Liver (tissue), 9 donors: ENCODE results near the gene CNTLN. TPM values are rescaled to one million over a fixed set of nuclear protein-coding genes. Genes with fewer than 3 reads are reported as not detected.

Source experiments
- DNase-seq: peaks from one replicate; pipeline ENCODE4 v3.0.0-alpha.2; 2017; ENCODE audit warnings: low spot score
- H3K27ac ChIP-seq, 2 donors: one replicate each; pipeline ENCODE4 v1.7.0; 2013; ENCODE audit warnings: inconsistent platforms in 2 of 2, low read length in 2 of 2, control low read depth in 1 of 2, low read depth in 1 of 2, mild to moderate bottlenecking in 1 of 2
- H3K27me3 ChIP-seq, 4 donors: one replicate each; pipeline versions ENCODE4 v1.6.1 to v1.7.0; 2013; ENCODE audit warnings: low read length in 3 of 4, inconsistent platforms in 1 of 4, mild to moderate bottlenecking in 1 of 4, moderate library complexity in 1 of 4; ENCODE audit not compliant: control insufficient read depth in 4 of 4, insufficient read depth in 4 of 4
- H3K36me3 ChIP-seq, 4 donors: one replicate each; pipeline versions ENCODE4 v1.6.1 to v1.7.0; 2013; ENCODE audit warnings: low read length in 3 of 4, mild to moderate bottlenecking in 3 of 4, low read depth in 1 of 4, moderate library complexity in 1 of 4; ENCODE audit not compliant: control insufficient read depth in 4 of 4, insufficient read depth in 3 of 4
- H3K4me1 ChIP-seq, 4 donors: one replicate each; pipeline versions ENCODE4 v1.6.1 to v1.7.0; 2013; ENCODE audit warnings: low read length in 3 of 4, mild to moderate bottlenecking in 3 of 4, moderate library complexity in 1 of 4; ENCODE audit not compliant: control insufficient read depth in 4 of 4, insufficient read depth in 4 of 4
- H3K4me3 ChIP-seq, 3 donors: one replicate each; pipeline versions ENCODE4 v1.6.1 to v1.7.0; 2013; ENCODE audit warnings: low read length in 3 of 3, control low read depth in 1 of 3, low read depth in 1 of 3, mild to moderate bottlenecking in 1 of 3
- H3K9ac ChIP-seq, 2 donors: one replicate each; pipeline ENCODE4 v1.7.0; 2013; ENCODE audit warnings: low read length in 2 of 2, mild to moderate bottlenecking in 2 of 2, moderate library complexity in 2 of 2, control low read depth in 1 of 2, low read depth in 1 of 2
- H3K9me3 ChIP-seq, 4 donors: one replicate each; pipeline versions ENCODE4 v1.6.1 to v1.7.0; 2013; ENCODE audit warnings: low read length in 3 of 4; ENCODE audit not compliant: control insufficient read depth in 4 of 4
- ATF3 ChIP-seq: IDR thresholded peaks from 2 replicates; pipeline ENCODE4 v1.6.1; 2016; ENCODE audit warnings: antibody characterized with exemption
- CTCF ChIP-seq: fragments of 150-350 bp; IDR thresholded peaks from 2 replicates; pipeline ENCODE4 v1.5.1; 2017; ENCODE audit warnings: improper control_type of control experiment, low read depth, low read length; ENCODE audit not compliant: missing input control
- EGR1 ChIP-seq, 2 donors: IDR thresholded peaks; 2 replicates each; pipeline ENCODE4 v1.6.1; 2016 to 2018; ENCODE audit warnings: antibody characterized with exemption in 2 of 2, low read depth in 2 of 2
- FOXA1 ChIP-seq: IDR thresholded peaks from 2 replicates; pipeline ENCODE4 v1.6.1; 2016; ENCODE audit warnings: antibody characterized with exemption
- FOXA2 ChIP-seq: IDR thresholded peaks from 2 replicates; pipeline ENCODE4 v1.6.1; 2016; ENCODE audit warnings: antibody characterized with exemption
- GABPA ChIP-seq, 2 donors: IDR thresholded peaks in 1 of 2; conservative IDR thresholded peaks in 1 of 2; 2 replicates each; pipeline ENCODE4 v1.6.1; 2016; ENCODE audit warnings: antibody characterized with exemption in 2 of 2, mild to moderate bottlenecking in 1 of 2, moderate library complexity in 1 of 2
- HNF4A ChIP-seq, 2 donors: conservative IDR thresholded peaks; 2 replicates each; pipeline ENCODE4 v1.6.1; 2016; ENCODE audit warnings: antibody characterized with exemption in 2 of 2, mild to moderate bottlenecking in 2 of 2
- HNF4G ChIP-seq: IDR thresholded peaks from 2 replicates; pipeline ENCODE4 v1.6.1; 2016; ENCODE audit warnings: antibody characterized with exemption
- JUND ChIP-seq, 2 donors: IDR thresholded peaks; 2 replicates each; pipeline ENCODE4 v1.6.1; 2016; ENCODE audit warnings: antibody characterized with exemption in 2 of 2
- MAX ChIP-seq: IDR thresholded peaks from 2 replicates; pipeline ENCODE4 v1.6.1; 2016; ENCODE audit warnings: antibody characterized with exemption
- NR2F2 ChIP-seq: IDR thresholded peaks from 2 replicates; pipeline ENCODE4 v1.6.1; 2016; ENCODE audit warnings: antibody characterized with exemption
- RAD21 ChIP-seq, 2 donors: IDR thresholded peaks; 2 replicates each; pipeline ENCODE4 v1.6.1; 2016; ENCODE audit warnings: antibody characterized with exemption in 2 of 2, mild to moderate bottlenecking in 2 of 2
- REST ChIP-seq: IDR thresholded peaks from 2 replicates; pipeline ENCODE4 v1.6.1; 2016; ENCODE audit warnings: antibody characterized with exemption, mild to moderate bottlenecking
- RXRA ChIP-seq, 2 donors: IDR thresholded peaks; 2 replicates each; pipeline ENCODE4 v1.6.1; 2017 to 2018; ENCODE audit warnings: antibody characterized with exemption in 2 of 2, mild to moderate bottlenecking in 1 of 2
- SP1 ChIP-seq: IDR thresholded peaks from 2 replicates; pipeline ENCODE4 v1.6.1; 2018; ENCODE audit warnings: antibody characterized with exemption, mild to moderate bottlenecking
- TAF1 ChIP-seq: conservative IDR thresholded peaks from 2 replicates; pipeline ENCODE4 v1.6.1; 2016; ENCODE audit warnings: antibody characterized with exemption, mild to moderate bottlenecking
- YY1 ChIP-seq: IDR thresholded peaks from 2 replicates; pipeline ENCODE4 v1.6.1; 2016; ENCODE audit warnings: antibody characterized with exemption, mild to moderate bottlenecking
- ZBTB33 ChIP-seq: IDR thresholded peaks from 2 replicates; pipeline ENCODE4 v1.6.1; 2016; ENCODE audit warnings: antibody characterized with exemption
- WGBS: extraction: QIAGEN DNeasy Blood & Tissue Kit; methylation state at CpG from one replicate; pipeline ENCODE4 v1.1.7; 2013; 5-methylcytosine and 5-hydroxymethylcytosine counted together
- polyA plus RNA-seq, 2 donors: library from polyadenylated mRNA; stranded (reverse) in 1 of 2; unstranded in 1 of 2; fragments of 200-250 nt in 1 of 2; fragments of >200 nt in 1 of 2; fragmentation: Nextera tagmentation in 1 of 2; extraction: Ambion mirVana in 1 of 2; gene quantifications; one replicate each; pipeline versions ENCODE4 v1.2.1 to v1.2.3, GENCODE V29; 2013 to 2015
- total RNA-seq, 2 donors: library from RNA; depleted of rRNA; stranded (reverse); fragments of >200 nt; gene quantifications; one replicate each; pipeline ENCODE4 v1.2.3, GENCODE V29; 2014
- donor health status: healthy.
- donor health status: healthy.
- donor health status: healthy.
- donor health status: healthy.
- donor health status: healthy.

The CNTLN gene
- total and polyA plus RNA-seq, 4 donors = 2.8 to 31.4 (median 11.0) TPM

GRCh38 chr9:17236147-17236546 is 101.3 kb downstream of the CNTLN start (continued):
- TF ChIP-seq REST = no peak

GRCh38 chr9:17246770-17247169 is 111.9 kb downstream of the CNTLN start:
- Histone ChIP-seq H3K27me3 (no peaks in the 10 kb centered on the region), H3K4me1 (no peaks in the 10 kb centered on the region), H3K9me3 (peaks cover 0 to 20% (median 7%) of the 10 kb centered on the region in 4 donors), H3K4me3 (no peak overlapping the region), H3K9ac (no peak overlapping the region), H3K27ac (no peak overlapping the region), H3K36me3 (peaks cover 0 to 18% (median 4%) of the 10 kb centered on the region in 4 donors)
- WGBS = 98% methylated on average over 5 of the region's 5 CpGs
- no peak for DNase-seq
- no peak for TF ChIP-seq REST
- no peak for TF ChIP-seq CTCF
- no peak for TF ChIP-seq ATF3
- TF ChIP-seq TAF1 = no peak
- TF ChIP-seq HNF4A (conservative IDR thresholded peaks at IDR 0.05) = no peak
- TF ChIP-seq YY1 = no peak
- TF ChIP-seq ZBTB33 = no peak
- no peak for TF ChIP-seq RAD21 (IDR thresholded peaks at IDR 0.05)
- TF ChIP-seq HNF4G = no peak
- TF ChIP-seq NR2F2 = no peak
- no peak for TF ChIP-seq GABPA (IDR thresholded peaks at IDR 0.05 in 1 of 2, conservative IDR thresholded peaks at IDR 0.05 in 1 of 2)
- TF ChIP-seq RXRA (IDR thresholded peaks at IDR 0.05) = no peak
- TF ChIP-seq EGR1 (IDR thresholded peaks at IDR 0.05; ENCODE audit: low read depth in 2 of 2) = no peak
- TF ChIP-seq FOXA2 = no peak
- TF ChIP-seq JUND (IDR thresholded peaks at IDR 0.05) = no peak
- no peak for TF ChIP-seq MAX
- no peak for TF ChIP-seq FOXA1
- TF ChIP-seq SP1 = no peak
